ENCODE measurements around the gene BTBD9. TPM values are rescaled to one million over a fixed set of nuclear protein-coding genes. Genes with fewer than 3 reads are reported as not detected.

The BTBD9 gene
- total RNA-seq, 3 donors from 2014 or later, result 12.8 to 25.5 (median 19.0) TPM

DNA sequence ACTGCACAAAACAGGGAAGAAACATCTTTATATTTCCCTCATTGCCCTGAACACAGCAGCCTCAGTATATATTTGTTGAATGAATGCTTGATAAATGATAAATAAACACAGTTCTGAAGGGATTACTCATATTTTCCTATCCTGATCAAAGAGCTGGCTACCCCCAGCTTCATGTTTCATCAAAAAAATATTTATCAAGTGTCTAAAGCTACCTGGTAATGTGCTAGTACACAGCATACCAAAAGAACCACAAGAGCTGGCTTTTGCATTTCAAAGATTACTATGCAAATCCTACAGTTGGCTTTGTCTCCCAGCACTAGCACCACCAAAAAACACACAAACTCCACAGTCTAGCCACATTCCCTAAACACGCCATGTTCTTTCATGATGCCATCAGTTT, 130.0 kb downstream of the BTBD9 start:
- Histone ChIP-seq H3K9me3 (no peaks in the 10 kb centered on the region), H3K36me3 (no peaks in the 10 kb centered on the region), H3K4me1 (no peaks in the 10 kb centered on the region), H3K27ac (no peak overlapping the region), H3K27me3 (no peaks in the 10 kb centered on the region), H3K4me3 (no peak overlapping the region)
- no peak for DNase-seq (ENCODE audit: low spot score in 2 of 2)
- intact Hi-C loops (cut with DNase I; ENCODE audit: low total_unique reads), result no loop called here
- TF ChIP-seq POLR2AphosphoS5 (IDR thresholded peaks at IDR 0.05), result no peak
- TF ChIP-seq CTCF (IDR thresholded peaks at IDR 0.05), result no peak
- no peak for TF ChIP-seq POLR2A (IDR thresholded peaks at IDR 0.05)

GRCh38 chr6:38508894-38509293, 130.8 kb downstream of the BTBD9 start:
- no peaks in the 10 kb centered on the region for H3K36me3 ChIP-seq
- no peak for DNase-seq (ENCODE audit: low spot score in 2 of 2)
- intact Hi-C loops (cut with DNase I; ENCODE audit: low total_unique reads), result no loop called here
- H3K27ac ChIP-seq, result no peak overlapping the region
- H3K4me3 ChIP-seq, result no peak overlapping the region
- TF ChIP-seq POLR2AphosphoS5 (IDR thresholded peaks at IDR 0.05), result no peak
- TF ChIP-seq CTCF (IDR thresholded peaks at IDR 0.05), result no peak
- TF ChIP-seq POLR2A (IDR thresholded peaks at IDR 0.05), result no peak
- no peaks in the 10 kb centered on the region for H3K9me3 ChIP-seq
- H3K27me3 ChIP-seq, result no peaks in the 10 kb centered on the region
- no peaks in the 10 kb centered on the region for H3K4me1 ChIP-seq

DNA sequence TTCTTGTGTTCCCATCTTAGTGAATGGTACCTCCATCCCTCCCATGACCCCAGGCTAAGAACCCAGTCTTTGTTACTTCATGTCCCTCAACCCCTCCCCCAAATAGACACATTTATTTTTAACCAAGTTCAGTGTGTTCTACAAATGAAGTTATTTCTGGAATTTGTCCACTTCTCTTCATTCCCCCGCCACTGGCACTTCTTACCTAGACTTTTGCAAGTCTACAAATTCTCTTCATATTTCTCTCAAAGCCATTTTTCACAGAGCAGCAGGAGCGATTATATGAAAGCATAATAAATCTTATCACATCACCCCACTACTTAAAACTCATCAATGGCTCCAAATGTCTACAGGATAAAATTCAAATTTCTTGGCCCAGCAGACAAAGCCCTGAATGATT, 131.4 kb downstream of the BTBD9 start:
- Histone ChIP-seq H3K27me3 (no peaks in the 10 kb centered on the region), H3K4me1 (no peaks in the 10 kb centered on the region), H3K27ac (no peak overlapping the region), H3K36me3 (no peaks in the 10 kb centered on the region), H3K9me3 (no peaks in the 10 kb centered on the region), H3K4me3 (no peak overlapping the region)
- no peak for TF ChIP-seq CTCF (IDR thresholded peaks at IDR 0.05)
- no peak for TF ChIP-seq POLR2A (IDR thresholded peaks at IDR 0.05)
- no peak for TF ChIP-seq POLR2AphosphoS5 (IDR thresholded peaks at IDR 0.05)
- intact Hi-C loops (cut with DNase I; ENCODE audit: low total_unique reads), result no loop called here
- no peak for DNase-seq (ENCODE audit: low spot score in 2 of 2)

- Histone ChIP-seq H3K4me1 (no peaks in the 10 kb centered on the region), H3K27me3 (no peaks in the 10 kb centered on the region), H3K4me3 (no peak overlapping the region), H3K27ac (no peak overlapping the region), H3K9me3 (no peaks in the 10 kb centered on the region), H3K36me3 (no peaks in the 10 kb centered on the region)
- no peak for DNase-seq (ENCODE audit: low spot score in 2 of 2)
- intact Hi-C loops (cut with DNase I; ENCODE audit: low total_unique reads), result no loop called here
- TF ChIP-seq POLR2AphosphoS5 (IDR thresholded peaks at IDR 0.05), result no peak
- no peak for TF ChIP-seq CTCF (IDR thresholded peaks at IDR 0.05)
- TF ChIP-seq POLR2A (IDR thresholded peaks at IDR 0.05), result no peak
These were observed 132.6 kb downstream of the BTBD9 start for GRCh38 chr6:38507173-38507572.

- H3K4me1 ChIP-seq, result no peaks in the 10 kb centered on the region
- H3K9me3 ChIP-seq, result no peaks in the 10 kb centered on the region
- no peaks in the 10 kb centered on the region for H3K36me3 ChIP-seq
- TF ChIP-seq POLR2A (IDR thresholded peaks at IDR 0.05) (no peak), CTCF (IDR thresholded peaks at IDR 0.05) (no peak), POLR2AphosphoS5 (IDR thresholded peaks at IDR 0.05) (no peak)
- no peaks in the 10 kb centered on the region for H3K27me3 ChIP-seq
- no peak overlapping the region for H3K4me3 ChIP-seq
- no peak for DNase-seq (ENCODE audit: low spot score in 2 of 2)
- intact Hi-C loops (cut with DNase I; ENCODE audit: low total_unique reads), result no loop called here
- H3K27ac ChIP-seq, result no peak overlapping the region
These were observed 133.9 kb downstream of the BTBD9 start for GRCh38 chr6:38505826-38506225.
